HCT116 (cell line): ENCODE results near the gene PER2. TPM values are rescaled to one million over a fixed set of nuclear protein-coding genes. Genes with fewer than 3 reads are reported as not detected.

Source experiments
- ATAC-seq: fragments of 200-7000 bp; cut with Tn5 transposase; 2 replicates; pipeline ENCODE4 v1.9.1; 2020; ENCODE audit warnings: mild to moderate bottlenecking, moderate library complexity
- BruUV-seq: library from RNA; stranded (reverse); fragments of 400-500 nt; replicated peaks from 2 replicates; lab custom pipeline; 2021; lab: Mats Ljungman, UMichigan
- CTCF ChIA-PET: fragments of 300-600 bp; sonication (Branson Sonifier 250); formaldehyde crosslinking; loops from one replicate; lab custom pipeline; 2021; ENCODE audit warnings: antibody characterized with exemption; lab: Charles Lee
- POLR2A ChIA-PET: fragments of 300-600, 350-600 bp; sonication (Branson Sonifier 250); formaldehyde crosslinking; loops from one replicate; lab custom pipeline; 2021; ENCODE audit warnings: antibody characterized with exemption; lab: Charles Lee
- RAD21 ChIA-PET, 2 experiments: fragments of 300-600 bp; sonication (Branson Sonifier 250); formaldehyde crosslinking; loops; one replicate each; lab custom pipeline; 2023; ENCODE audit warnings: low total read pairs in 2 of 2; ENCODE audit not compliant: uncharacterized antibody in 2 of 2, unreplicated experiment in 2 of 2, low non-redundant PET in 1 of 2; lab: Charles Lee
- DNase-seq: peaks from one replicate; pipeline ENCODE4 v3.0.0-alpha.2; 2010; ENCODE audit warnings: low read depth, low spot score
- H2AFZ ChIP-seq: fragments of 200-600 bp; shearing (Covaris generic), sonication (generic); 2 replicates; pipeline ENCODE4 v1.6.1; 2017; ENCODE audit warnings: low read depth, mixed run types, mixed read lengths, antibody characterized with exemption, low read length; ENCODE audit not compliant: poor library complexity, severe bottlenecking
- H3K27ac ChIP-seq: 2 replicates; pipeline ENCODE4 v1.5.1; 2012; ENCODE audit warnings: low read depth, low read length
- H3K27me3 ChIP-seq: fragments of 200-600 bp; sonication (generic); 2 replicates; pipeline ENCODE4 v1.6.1; 2016; ENCODE audit warnings: mixed run types, low read length, mixed read lengths; ENCODE audit not compliant: insufficient read depth
- H3K36me3 ChIP-seq, 2 experiments: fragments of 200-500 bp in 1 of 2; fragments of 200-600 bp in 1 of 2; sonication (Bioruptor generic) in 1 of 2; sonication (generic) in 1 of 2; 2 replicates each; pipeline versions ENCODE4 v1.5.1 to v1.6.1; 2014 to 2016; ENCODE audit warnings: low read length in 2 of 2, inconsistent platforms in 1 of 2, mixed read lengths in 1 of 2, mixed run types in 1 of 2; ENCODE audit not compliant: insufficient read depth in 2 of 2, control insufficient read depth in 1 of 2
- H3K4me1 ChIP-seq, 2 experiments: fragments of 200-600 bp in 1 of 2; sonication (generic) in 1 of 2; 2 replicates each; pipeline versions ENCODE4 v1.5.1 to v1.6.1; 2012 to 2017; ENCODE audit warnings: low read length in 2 of 2, inconsistent platforms in 1 of 2, mild to moderate bottlenecking in 1 of 2, mixed read lengths in 1 of 2, mixed run types in 1 of 2, moderate library complexity in 1 of 2; ENCODE audit not compliant: insufficient read depth in 2 of 2, control insufficient read depth in 1 of 2
- H3K4me2 ChIP-seq: fragments of 200-600 bp; sonication (generic); 2 replicates; pipeline ENCODE4 v1.6.1; 2017; ENCODE audit warnings: mixed run types, low read length, mixed read lengths
- H3K4me3 ChIP-seq, 2 experiments: fragments of 200-600 bp in 1 of 2; sonication (generic) in 1 of 2; replicated peaks in 1 of 2; 2 replicates each; pipeline ENCODE4 v1.5.1; 2011 to 2016; ENCODE audit warnings: low read length in 2 of 2, control low read depth in 1 of 2, low read depth in 1 of 2, mild to moderate bottlenecking in 1 of 2, mixed read lengths in 1 of 2, mixed run types in 1 of 2
- H3K79me2 ChIP-seq: fragments of 200-600 bp; sonication (generic); 2 replicates; pipeline ENCODE4 v1.6.1; 2017; ENCODE audit warnings: mild to moderate bottlenecking, mixed run types, low read length, moderate library complexity, mixed read lengths; ENCODE audit not compliant: insufficient read depth
- H3K9ac ChIP-seq: fragments of 200-600 bp; sonication (generic); 2 replicates; pipeline ENCODE4 v1.6.1; 2016; ENCODE audit warnings: low read length, mixed read lengths
- H3K9me2 ChIP-seq: fragments of 200-600 bp; sonication (generic), shearing (Covaris generic); 2 replicates; pipeline ENCODE4 v1.6.1; 2017; ENCODE audit warnings: mixed run types, mild to moderate bottlenecking, moderate library complexity; ENCODE audit not compliant: insufficient read depth
- H3K9me3 ChIP-seq, 2 experiments: fragments of 200-500 bp in 1 of 2; fragments of 200-600 bp in 1 of 2; sonication (Bioruptor generic) in 1 of 2; sonication (generic) in 1 of 2; 2 replicates each; pipeline ENCODE4 v1.6.1; 2014 to 2017; ENCODE audit warnings: low read length in 2 of 2, mixed read lengths in 2 of 2, inconsistent platforms in 1 of 2, low read depth in 1 of 2, mild to moderate bottlenecking in 1 of 2, mixed run types in 1 of 2, moderate library complexity in 1 of 2; ENCODE audit not compliant: control insufficient read depth in 1 of 2, insufficient read depth in 1 of 2
- H4K20me1 ChIP-seq: fragments of 200-600 bp; sonication (generic), shearing (Covaris generic); 2 replicates; pipeline ENCODE4 v1.6.1; 2017; ENCODE audit warnings: mixed run types, mild to moderate bottlenecking, moderate library complexity; ENCODE audit not compliant: insufficient read depth
- CBX3 ChIP-seq: IDR thresholded peaks from 2 replicates; pipeline ENCODE4 v1.6.1; 2012; ENCODE audit warnings: low read depth
- CEBPB ChIP-seq: IDR thresholded peaks from 2 replicates; pipeline ENCODE4 v1.6.1; 2012; ENCODE audit warnings: low read depth
- CTCF ChIP-seq, 3 experiments: fragments of 200-600 bp in 1 of 3; sonication (generic) in 1 of 3; IDR thresholded peaks in 2 of 3; conservative IDR thresholded peaks in 1 of 3; 2 replicates each; pipeline ENCODE4 v1.5.1; 2012 to 2017; ENCODE audit warnings: low read depth in 2 of 3, low read length in 2 of 3, antibody characterized with exemption in 1 of 3, borderline replicate concordance in 1 of 3, control low read depth in 1 of 3, mild to moderate bottlenecking in 1 of 3, mixed read lengths in 1 of 3, mixed run types in 1 of 3, moderate library complexity in 1 of 3; ENCODE audit not compliant: insufficient read depth in 1 of 3
- EGR1 ChIP-seq: IDR thresholded peaks from 2 replicates; pipeline ENCODE4 v1.6.1; 2012; ENCODE audit warnings: low read depth
- ELF1 ChIP-seq: IDR thresholded peaks from 2 replicates; pipeline ENCODE4 v1.6.1; 2012; ENCODE audit warnings: low read depth, borderline replicate concordance
- EZH2 ChIP-seq: fragments of 200-600 bp; sonication (generic); IDR thresholded peaks from 2 replicates; pipeline ENCODE4 v1.6.1; 2017; ENCODE audit warnings: antibody characterized with exemption, mixed run types
- EZH2phosphoT487 ChIP-seq: fragments of 200-600 bp; IDR thresholded peaks from 2 replicates; pipeline ENCODE4 v1.6.1; 2018; ENCODE audit warnings: antibody characterized with exemption, borderline replicate concordance
- JUND ChIP-seq: IDR thresholded peaks from 2 replicates; pipeline ENCODE4 v1.6.1; 2012
- MAX ChIP-seq: IDR thresholded peaks from 2 replicates; pipeline ENCODE4 v1.6.1; 2012
- RAD21 ChIP-seq: IDR thresholded peaks from 2 replicates; pipeline ENCODE4 v1.6.1; 2012; ENCODE audit warnings: low read depth, mild to moderate bottlenecking
- SRF ChIP-seq: IDR thresholded peaks from 2 replicates; pipeline ENCODE4 v1.6.1; 2012; ENCODE audit warnings: low read depth
- TCF7L2 ChIP-seq: IDR thresholded peaks from 2 replicates; pipeline ENCODE4 v1.7.0; 2011; ENCODE audit warnings: borderline replicate concordance, inconsistent platforms; ENCODE audit not compliant: insufficient read depth, insufficient read length; ENCODE audit errors: extremely low read depth
- ZBTB33 ChIP-seq: IDR thresholded peaks from 2 replicates; pipeline ENCODE4 v1.6.1; 2011; ENCODE audit warnings: mild to moderate bottlenecking, low read length, moderate library complexity; ENCODE audit not compliant: insufficient replicate concordance; ENCODE audit errors: extremely low read depth
- ZFX ChIP-seq: fragments of 450-650 bp; IDR thresholded peaks from 2 replicates; pipeline ENCODE4 v1.6.1; 2017
- ZNF274 ChIP-seq: fragments of 200-500 bp; sonication (Bioruptor generic); IDR thresholded peaks from 2 replicates; pipeline ENCODE4 v1.6.1; 2014; ENCODE audit warnings: mild to moderate bottlenecking, low read depth, low read length, inconsistent platforms
- intact Hi-C: fragments of 100-400 bp; cut with micrococcal nuclease; formaldehyde crosslinking; loops from 2 replicates; pipeline ENCODE4 v1.10.0; 2022
- total RNA-seq: library from RNA; stranded (reverse); gene quantifications from one replicate; pipeline ENCODE4 v1.2.1, GENCODE V29; 2021; ENCODE audit not compliant: unreplicated experiment

Gene PER2
- total RNA-seq, 1 experiment from 2014 or later = 18.7 TPM

- TF ChIP-seq ZBTB33 (no peak), TCF7L2 (no peak), EZH2 (no peak), CEBPB (no peak), ELF1 (no peak)
These were observed 1.9 kb downstream of the PER2 start (continued) for GRCh38 chr2:238286551-238286950.

- no peak for ATAC-seq
- H3K9me3 ChIP-seq = no peaks in the 10 kb centered on the region
- H3K4me2 ChIP-seq = no peak overlapping the region
- no peak overlapping the region for H3K4me3 ChIP-seq
- H3K36me3 ChIP-seq = no peaks in the 10 kb centered on the region
- BruUV-seq = no TSS peak
- H3K27me3 ChIP-seq = no peaks in the 10 kb centered on the region
- RAD21 ChIA-PET = no interaction called here
- TF ChIP-seq TCF7L2 (no peak), ZNF274 (no peak), CBX3 (no peak), SRF (no peak), CTCF (IDR thresholded peaks at IDR 0.05 in 2 of 3, conservative IDR thresholded peaks at IDR 0.05 in 1 of 3; ENCODE audit: borderline replicate concordance in 1 of 3, insufficient read depth in 1 of 3, low read depth in 2 of 3, low read length in 2 of 3) (no peak), ZFX (no peak), EGR1 (no peak), EZH2phosphoT487 (no peak), MAX (no peak), RAD21 (no peak), ZBTB33 (no peak), JUND (no peak)
- intact Hi-C loops = no loop called here
- H3K27ac ChIP-seq = no peak overlapping the region
- CTCF ChIA-PET = no interaction called here
- H2AFZ ChIP-seq = no peak overlapping the region
- no peaks in the 10 kb centered on the region for H3K9me2 ChIP-seq
- peaks cover 21 to 41% of the 10 kb centered on the region in 2 experiments for H3K4me1 ChIP-seq
- DNase-seq = no peak
- H4K20me1 ChIP-seq = 0 out of 2 replicates have a peak, but pooled peaks cover 4% of the 10 kb centered on the region
- no peak overlapping the region for H3K9ac ChIP-seq
- POLR2A ChIA-PET = no interaction called here
- H3K79me2 ChIP-seq = peaks cover 51% of the 10 kb centered on the region
These were observed 2.3 kb downstream of the PER2 start for GRCh38 chr2:238286095-238286494.
